Testis (tissue), 2 donors: ENCODE measurements around the gene DSTN.

ENCODE experiments used
- CTCF ChIP-seq, 3 experiments: fragments of 450-650 bp in 2 of 3; fragments of 200-600 bp in 1 of 3; sonication (generic) in 1 of 3; IDR thresholded peaks; one replicate each; pipeline ENCODE4 v1.5.1; 2016 to 2019; ENCODE audit warnings: antibody characterized with exemption in 3 of 3, mild to moderate bottlenecking in 2 of 3, moderate library complexity in 1 of 3
- POLR2A ChIP-seq: fragments of 450-650 bp; IDR thresholded peaks from one replicate; pipeline ENCODE4 v1.6.1; 2017; ENCODE audit warnings: antibody characterized with exemption, mild to moderate bottlenecking, moderate library complexity

DNA sequence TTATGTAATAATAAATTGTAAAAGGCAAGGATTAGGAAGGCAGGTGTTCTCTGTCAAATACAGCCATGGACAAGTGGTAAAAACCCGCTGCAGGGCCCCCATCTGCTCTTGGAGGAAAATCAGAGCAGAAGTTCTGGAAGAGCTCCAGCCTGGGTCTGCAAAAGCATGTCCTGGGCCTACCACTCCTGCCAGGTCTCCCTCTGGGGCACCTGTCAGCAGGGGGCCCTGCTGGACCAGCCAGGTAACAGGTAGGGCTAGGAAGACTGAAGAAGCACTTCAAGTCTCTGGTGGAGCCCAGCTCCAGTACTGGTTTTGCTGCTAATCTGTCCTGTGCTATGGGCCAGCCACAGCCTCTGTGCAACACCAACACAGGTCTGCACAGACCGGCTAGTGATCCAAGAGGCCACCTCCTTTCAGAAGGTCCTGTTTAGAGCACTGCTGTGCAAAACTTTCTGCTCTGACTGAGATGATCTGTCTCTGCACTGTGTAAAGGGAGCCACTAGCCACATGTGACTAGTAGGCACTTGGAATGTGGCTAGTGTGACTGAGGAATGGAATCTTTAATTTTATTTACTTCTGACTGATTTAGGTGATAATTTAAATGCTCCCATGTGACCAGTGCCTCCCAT is 82.0 kb downstream of the DSTN start:
- TF ChIP-seq CTCF (IDR thresholded peaks at IDR 0.05) (no peak), POLR2A (no peak)
